Left renal cortex interstitium (tissue), 4 donors: ENCODE data around the gene CD200R1L. TPM values are rescaled to one million over a fixed set of nuclear protein-coding genes. Genes with fewer than 3 reads are reported as not detected.

Source experiments
- DNase-seq, 4 donors: peaks; one replicate each; pipeline ENCODE4 v3.0.0-alpha.2; 2013; ENCODE audit warnings: low read depth in 4 of 4, low spot score in 2 of 4, missing footprints in 1 of 4
- polyA plus RNA-seq, 4 donors: library from polyadenylated mRNA; unstranded; fragments of 120-200 nt; gene quantifications; one replicate each; pipeline ENCODE4 v1.2.1, GENCODE V29; 2013; ENCODE audit not compliant: insufficient read length in 4 of 4

The CD200R1L gene
- polyA plus RNA-seq, 4 donors = not detected

DNA sequence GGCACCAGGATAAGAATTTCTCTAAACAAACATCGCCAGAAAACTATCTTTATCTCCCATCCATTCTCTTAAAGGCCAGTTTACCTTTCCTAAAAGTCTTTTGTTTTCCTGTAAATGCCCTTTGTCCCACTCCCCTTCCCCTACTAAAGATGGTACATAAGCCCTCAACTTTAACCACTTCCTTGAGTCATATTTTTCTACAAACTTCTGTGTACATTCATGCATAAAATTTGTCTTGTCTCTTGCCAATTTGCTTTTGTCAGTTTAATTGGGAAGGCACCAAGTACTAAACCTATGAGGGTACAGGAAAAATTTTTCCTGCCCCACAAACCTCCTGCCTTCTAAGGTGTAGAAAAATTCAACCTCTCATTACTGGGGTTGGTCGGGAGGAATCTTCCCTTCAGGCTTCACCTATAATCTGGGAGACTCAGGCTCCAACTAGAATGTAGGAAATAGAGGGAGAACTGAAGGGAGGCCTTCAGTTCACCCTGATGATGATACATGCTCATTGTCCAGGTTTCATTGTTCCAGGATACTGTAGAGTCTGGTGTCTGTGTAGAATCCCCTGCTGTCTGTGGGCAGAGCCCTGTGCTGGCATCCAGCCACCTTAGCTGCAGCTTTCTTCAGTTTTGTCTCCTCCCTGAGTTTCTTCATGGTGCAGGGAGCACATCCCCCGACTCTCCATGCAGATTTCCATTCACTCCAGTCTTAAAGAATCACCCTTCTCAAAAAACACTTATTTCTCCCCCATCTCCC, 53.2 kb downstream of the CD200R1L start:
- DNase-seq = no peak

DNA sequence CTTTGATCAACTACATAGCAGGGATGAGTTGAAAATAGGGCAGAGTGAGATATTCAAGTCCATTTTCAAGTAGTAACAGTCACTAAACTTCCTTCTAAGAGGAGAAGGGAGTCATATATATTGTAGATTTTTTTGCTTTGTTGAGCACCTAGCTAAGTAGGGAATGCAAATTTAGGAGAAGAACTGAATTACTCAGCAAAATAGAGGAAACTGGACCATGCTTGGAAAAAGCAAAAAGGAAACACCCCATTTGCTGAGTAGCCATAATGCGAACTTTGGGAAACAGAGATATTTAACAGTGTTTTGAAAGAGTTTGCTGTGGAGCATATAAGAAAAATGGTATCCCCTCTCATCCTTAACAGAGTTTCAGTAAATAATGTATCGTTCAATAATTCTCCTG, 54.9 kb downstream of the CD200R1L start:
- DNase-seq = no peak

DNA sequence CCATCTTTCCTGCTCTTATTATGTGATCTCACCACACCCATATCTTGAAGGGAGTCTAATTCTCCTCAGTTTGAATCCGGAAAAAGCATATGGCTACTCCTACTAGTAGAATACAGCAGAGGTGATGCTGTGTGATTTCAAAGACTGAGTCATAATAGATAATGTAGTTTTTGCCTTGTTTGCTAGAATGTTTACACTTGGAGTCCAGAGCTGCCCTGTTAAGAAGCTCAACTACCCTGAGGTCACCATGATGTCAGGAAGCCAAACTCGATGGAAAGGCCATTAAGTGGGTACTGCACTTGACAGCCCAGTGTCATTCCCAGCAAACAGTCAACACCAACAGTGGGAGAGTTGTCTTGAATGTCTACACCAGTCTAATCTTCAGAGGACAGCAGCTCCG, 56.9 kb downstream of the CD200R1L start:
- DNase-seq = no peak

DNA sequence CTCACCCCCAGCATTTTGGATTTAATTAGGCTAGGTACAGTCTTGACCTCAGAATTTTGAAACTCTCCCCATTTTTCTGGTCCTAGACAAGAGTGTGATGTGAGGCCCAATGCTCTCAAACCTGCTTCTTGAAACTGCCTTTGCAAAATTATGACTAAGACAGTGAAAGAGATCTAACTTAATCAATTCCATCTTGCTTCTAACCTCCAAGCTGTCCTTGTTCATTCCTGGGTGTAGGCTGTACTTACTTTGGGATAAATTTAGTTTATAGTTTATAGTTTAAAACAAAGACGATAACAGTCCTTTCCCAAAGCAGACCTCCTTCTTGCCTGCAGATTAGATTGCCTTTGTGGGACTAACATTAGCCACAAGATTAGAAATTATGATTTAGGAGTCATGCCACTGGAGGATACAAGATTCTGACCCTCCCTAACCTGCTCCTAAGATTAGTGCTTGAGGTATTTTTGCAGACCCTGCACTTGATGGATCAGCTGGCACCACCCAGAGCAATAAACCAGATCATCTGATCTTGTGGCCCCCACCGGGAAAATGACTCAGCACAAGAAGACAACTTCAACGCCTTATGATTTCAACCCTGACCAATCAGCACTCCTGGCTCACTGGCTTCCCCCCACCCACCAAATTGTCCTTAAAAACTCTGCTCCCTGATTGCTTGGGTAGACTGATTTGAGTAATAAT, 59.6 kb downstream of the CD200R1L start:
- DNase-seq = no peak

DNA sequence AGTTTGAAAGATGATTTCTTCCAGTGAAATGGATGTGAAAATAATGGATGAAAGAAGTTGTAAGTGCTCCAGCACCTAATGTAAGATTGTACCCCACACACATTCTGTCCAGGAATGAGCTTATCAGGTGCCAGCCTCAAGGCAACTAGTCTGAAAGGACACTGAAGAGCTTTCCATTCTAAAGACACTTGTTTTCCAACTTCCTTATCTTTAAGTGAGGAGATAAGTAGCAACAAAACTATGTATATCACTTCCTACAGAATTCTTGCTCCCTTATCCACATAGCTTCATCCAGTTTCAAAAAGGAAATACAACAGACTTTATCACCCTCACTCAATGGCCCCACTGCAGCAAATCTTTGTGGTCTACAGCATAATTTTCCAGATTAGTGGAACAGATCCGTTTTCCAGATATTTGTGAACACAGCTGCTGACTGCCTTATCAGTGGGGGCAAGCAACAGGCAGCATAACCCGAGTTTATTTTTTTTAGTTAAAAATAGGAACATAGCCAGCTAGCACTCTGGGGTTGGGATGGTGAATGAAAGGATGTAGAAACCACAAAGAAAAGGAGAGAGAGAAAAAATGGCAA, 60.6 kb downstream of the CD200R1L start:
- DNase-seq = no peak

DNA sequence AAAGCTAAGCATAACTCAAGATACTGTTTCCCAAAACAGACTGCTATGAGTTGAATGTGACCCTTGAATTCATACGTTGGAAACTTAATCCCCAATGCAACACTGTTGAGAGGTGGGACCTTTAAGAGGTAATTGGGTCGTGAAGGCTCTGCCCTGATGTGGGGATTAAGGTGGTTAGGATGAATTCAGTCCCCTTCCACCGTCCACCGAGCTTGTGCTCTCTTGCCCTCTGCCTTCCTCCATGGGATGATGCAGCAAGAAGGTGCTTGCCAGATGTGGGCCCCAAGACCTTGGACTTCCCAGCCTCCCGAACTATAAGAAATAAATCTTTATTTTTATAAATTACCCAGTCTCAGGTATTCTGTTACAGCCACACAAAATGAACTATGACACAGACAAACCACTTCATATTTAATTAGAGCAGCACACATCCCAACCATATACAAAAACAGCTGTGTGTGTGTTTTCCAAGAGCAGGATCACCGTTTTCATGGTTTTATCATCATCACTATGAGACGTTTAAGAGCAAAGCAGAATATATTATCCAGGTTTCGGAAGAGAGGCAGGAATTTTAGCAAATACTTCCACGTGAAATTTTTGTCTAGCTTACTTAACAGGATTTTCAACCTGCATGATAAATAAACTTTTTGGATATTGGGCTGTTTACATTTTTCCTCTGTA, 61.2 kb downstream of the CD200R1L start:
- DNase-seq = no peak

DNA sequence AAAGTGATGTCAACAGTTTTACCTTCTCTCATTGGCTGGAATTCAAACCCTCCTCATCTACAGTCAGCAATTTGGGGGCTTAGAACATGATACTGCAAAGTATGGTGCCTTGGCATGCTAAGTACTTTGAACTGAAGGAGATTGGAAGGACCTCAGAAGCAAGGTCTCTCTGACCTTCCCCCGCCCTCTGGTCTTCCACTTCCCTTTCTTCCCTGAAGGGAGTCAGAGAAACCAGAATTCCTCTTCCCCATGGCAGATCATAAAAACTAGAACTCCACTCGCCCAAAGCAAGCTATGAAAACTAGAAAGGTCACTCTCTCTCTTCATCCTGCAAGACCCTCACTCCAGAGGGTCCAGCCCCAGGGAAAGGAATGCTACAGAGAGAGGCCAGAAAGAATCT, 64.2 kb downstream of the CD200R1L start:
- no peak for DNase-seq

DNA sequence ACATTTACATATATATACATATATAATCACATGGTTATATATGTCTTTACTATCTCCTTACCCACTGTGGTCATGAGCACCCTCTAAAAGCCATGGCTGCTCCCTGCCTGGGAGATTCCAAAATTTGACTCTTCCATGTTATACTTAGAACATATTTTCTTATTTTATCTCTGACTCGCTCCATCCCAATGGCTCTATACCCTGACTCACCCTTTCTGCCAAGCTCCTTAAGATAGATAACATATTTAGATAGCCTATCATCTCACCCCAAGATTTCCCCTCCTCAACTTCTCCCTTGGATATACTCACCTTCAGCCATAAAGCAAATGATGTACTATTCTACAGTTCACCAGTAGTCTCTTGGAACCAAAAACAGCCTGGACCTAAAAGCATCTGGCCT, 65.1 kb downstream of the CD200R1L start:
- no peak for DNase-seq

DNA sequence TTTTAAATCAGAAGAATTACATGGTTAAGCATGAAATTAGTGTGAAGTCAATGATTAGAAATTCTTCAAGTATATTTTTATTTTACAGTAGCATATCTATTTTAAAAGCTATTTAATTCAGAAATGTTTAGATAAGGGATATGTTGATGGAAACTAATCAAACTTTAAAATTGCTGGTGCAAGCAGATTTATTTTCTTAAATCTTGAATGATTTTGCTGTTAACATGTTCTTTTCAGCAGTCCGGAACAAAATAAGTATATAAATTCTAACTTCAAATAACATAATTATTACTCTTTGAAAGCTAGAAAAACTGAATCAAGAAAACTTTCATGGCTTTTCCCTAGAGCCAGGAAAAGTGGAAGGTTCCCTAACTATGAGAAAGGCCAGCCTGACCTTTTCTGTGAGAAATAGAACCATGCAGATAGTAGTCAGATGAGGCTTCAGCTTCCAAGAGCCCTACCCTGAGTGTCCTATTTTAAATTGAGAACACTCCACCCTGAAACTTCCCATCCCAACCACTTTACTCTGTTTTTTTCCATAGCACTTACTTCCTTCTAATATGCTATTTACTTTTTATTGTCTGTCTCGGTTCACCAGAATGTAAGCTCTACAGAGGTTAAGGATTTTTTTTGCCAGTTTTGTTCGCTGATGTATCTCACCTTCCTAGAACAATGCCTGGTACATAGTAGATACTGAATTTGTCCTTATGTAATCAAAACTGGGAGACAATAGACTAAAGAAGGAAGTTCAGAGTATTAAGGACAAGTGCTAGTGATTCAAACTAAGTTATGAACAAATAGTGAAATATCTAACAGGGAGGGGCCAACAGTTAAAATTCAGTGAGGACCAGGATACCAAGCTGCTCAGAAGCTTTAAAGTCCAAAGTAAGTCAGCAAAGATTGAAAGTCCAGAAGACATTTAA, 66.8 kb downstream of the CD200R1L start:
- DNase-seq = no peak

DNA sequence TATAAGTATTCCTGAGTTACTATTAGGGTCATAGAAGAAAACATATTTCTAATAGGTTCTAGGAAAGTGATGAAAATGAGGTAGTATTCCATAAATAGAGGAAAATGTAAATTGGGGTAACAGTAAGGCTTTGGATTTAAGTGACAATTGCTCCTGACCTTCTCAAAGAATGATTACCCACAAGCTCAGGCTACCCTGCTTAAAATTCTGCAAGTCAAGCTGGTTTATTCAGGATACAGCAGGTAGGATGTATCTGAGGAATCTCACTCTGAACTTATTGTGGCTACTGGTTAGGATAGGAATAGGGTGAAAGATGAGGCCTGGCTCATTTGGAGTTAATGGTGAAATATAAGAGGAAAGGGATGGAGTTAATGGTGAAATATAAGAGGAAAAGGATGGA, 67.7 kb downstream of the CD200R1L start:
- no peak for DNase-seq

DNA sequence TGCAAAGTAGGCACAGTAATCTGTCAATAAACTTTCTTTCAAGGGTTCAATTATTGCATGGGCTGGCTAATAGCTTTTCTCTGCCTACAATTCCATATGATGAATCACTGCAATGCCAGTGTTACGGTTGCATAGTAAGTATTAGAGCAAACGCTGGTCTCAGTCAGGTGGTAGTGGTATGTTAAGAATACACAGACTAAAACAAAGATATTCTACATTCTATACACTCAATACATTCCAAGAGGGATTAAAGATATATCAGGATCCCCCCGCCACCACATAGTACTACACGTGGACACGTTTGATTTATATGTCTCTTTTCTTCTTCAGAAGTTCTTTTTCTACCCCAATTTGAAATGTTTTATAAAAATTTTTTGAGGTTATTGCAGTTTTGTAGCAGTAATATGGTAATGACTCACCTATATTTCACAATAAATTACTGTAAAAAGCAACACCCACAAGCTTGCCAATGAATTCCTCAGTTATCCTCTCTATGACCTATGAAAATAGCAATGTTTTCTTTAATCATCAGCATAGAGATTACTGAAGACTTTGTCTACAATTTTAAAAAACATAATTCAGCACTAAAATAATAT, 68.2 kb downstream of the CD200R1L start:
- no peak for DNase-seq

DNA sequence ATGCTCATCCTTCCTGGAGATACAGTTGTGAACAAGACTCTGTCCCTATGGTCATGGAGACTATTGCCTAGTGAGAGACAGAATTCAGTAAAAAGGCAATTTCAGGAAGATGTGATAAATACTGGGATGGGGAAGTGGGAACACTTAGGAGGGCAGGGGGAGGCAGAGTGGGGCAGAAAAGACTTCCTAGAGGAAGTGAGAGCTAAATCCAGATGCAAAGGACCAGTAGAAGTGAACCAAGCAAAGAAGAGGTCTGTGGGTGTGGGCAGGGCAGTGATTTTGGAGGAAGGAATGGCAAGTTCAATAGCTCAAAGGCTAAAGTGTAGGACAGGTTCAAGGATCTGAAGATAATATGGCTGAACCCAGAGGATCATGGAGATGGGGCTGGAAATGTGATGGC, 68.9 kb downstream of the CD200R1L start:
- no peak for DNase-seq

DNA sequence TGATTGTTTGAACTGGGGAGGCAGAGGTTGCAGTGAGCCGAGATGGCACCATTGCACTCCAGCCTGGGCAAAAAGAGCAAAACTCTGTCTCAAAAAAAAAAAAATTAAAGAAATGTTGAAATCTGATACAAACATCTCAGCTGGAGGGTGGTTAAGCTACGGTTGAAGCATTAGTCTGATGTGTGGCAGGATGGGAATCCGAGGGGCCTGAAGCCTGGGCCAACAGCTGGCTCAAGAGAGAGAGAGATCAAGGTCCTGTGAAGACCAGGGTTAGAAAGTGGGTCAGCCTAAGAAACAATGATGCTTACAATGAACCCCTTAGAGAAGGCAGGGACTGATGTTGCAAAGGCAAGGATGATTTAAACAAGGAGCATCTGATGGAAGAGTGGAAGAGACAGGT, 69.8 kb downstream of the CD200R1L start:
- DNase-seq = no peak

DNA sequence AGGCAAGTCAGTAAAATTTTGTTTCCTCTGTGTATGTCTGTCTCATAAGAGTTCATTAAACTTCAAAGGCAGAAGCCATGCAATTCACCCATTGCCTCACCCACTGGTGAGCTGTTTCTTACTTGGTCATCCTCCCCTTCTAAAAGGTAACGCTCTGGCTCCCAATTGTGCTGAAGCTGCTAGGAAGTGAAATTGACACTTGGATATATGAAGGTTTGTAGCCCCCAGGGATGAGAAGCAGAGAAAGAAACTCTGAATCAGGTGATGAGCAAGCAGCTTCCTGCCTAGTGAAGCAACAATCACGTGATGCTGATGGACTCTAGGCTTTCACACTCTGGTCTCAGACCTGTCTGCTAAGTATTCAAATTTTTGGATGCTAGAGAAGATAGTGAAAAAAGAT, 70.7 kb downstream of the CD200R1L start:
- no peak for DNase-seq

DNA sequence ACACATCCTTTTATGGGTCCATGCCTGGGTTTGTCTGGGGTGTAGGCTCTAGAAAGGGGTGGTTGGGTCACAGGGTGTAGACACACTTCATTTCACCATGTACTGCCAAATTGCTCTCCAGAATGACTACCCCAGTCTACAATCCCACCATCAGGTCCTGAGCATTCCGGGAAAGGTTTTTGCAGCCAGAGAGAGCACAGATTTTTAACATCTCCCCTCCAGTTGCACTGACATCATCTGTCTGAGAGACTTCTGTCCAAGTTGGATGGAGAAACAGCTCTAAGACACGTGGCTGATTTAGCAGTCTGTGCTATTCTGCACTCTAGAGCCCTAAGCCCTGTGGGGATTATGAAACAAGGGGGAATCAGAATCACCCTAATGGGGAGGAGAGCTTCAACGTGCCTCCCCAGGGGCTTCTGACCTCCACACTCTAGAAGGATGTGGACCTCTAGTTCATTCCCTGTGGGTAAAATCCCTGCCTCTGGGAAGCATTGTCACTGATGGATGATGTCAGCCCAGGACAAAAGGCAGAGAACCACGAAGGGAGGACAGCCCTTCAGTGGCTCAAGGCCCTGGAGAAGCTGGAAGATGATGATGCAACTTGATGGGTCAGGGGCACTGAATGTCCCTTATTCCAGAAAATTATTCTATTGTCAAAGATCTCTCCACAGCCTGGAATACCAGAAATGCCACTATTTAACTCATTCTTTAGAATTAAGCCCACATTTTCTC, 71.5 kb downstream of the CD200R1L start:
- no peak for DNase-seq

DNA sequence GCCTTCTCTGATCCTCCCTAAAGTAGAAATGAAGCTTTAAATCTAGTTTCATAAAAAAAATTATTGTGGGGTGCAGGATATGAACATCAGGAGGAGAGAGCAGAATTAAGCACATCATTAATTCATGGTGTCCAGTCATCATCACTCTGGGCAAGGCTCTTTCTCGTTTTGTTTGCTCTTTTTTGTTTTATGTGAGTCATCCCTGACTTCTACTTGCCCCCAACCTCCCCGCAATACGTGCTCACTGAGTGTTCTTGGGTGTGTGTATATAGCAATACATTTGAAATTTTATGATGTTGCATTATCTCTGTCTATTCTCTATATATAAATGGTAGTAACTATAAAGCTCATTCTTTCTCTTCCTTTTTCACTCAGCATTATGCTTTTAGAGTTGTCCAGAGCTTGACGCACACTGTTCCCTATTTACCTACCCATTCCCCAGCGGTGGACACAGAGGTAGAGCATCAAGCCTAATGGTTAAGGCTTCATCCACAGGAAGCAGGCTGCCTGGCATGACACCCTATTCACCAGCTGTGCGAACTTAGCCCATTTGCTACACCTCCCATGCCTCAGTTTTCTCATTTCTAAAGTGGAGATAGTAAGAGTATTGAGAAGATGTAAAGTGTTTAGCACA, 72.3 kb downstream of the CD200R1L start:
- DNase-seq = no peak

DNA sequence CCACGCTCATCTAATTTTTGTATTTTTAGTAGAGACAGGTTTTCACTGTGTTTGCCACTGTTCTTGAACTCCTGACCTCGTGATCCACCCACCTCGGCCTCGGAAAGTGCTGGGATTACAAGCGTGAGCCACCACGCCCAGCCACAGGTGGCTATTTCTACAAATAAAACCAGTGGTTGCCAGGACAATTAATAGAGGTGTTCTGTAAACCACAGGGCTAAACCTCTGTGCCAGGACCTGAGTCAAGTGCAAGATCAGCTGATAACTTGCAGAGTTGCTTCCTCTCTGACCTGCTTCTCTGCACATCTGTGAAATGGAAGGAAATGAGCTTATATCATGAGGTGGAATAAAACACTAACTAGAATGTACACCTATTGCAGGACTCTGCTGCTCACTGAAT, 72.8 kb downstream of the CD200R1L start:
- DNase-seq = no peak

DNA sequence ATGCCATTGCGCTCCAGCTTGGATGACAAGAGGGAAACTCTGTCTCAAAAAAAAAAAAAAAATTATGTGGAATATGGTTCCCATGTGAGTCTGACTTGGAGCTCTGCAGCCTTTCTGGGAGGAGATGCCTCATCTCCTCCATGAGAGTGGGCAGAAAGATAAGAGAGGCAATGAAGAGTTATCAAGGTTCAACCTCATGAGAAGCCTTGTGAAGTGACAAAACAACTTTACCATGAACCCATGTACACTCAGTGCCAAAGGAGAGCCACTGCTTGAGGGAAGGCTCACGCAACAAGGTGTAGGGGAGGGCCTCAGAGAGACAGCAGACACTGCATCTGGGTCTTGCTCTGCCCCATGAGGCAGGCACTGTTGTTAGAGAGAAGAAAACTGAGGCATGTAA, 75.7 kb downstream of the CD200R1L start:
- no peak for DNase-seq
